Lower leg skin (tissue), 4 donors: ENCODE measurements around the gene KLF2. TPM values are rescaled to one million over a fixed set of nuclear protein-coding genes. Genes with fewer than 3 reads are reported as not detected.

Source experiments
- DNase-seq, 2 donors: peaks; one replicate each; pipeline ENCODE4 v3.0.0-alpha.2; 2019; ENCODE audit warnings: low spot score in 2 of 2
- H3K4me3 ChIP-seq: fragments of 200-600 bp; sonication (generic); 2 replicates; pipeline ENCODE4 v1.5.1; 2017; ENCODE audit warnings: mild to moderate bottlenecking, low read depth; ENCODE audit not compliant: poor library complexity, severe bottlenecking
- CTCF ChIP-seq, 3 donors: fragments of 450-650 bp; IDR thresholded peaks; one replicate each; pipeline ENCODE4 v1.5.1; 2016; ENCODE audit warnings: antibody characterized with exemption in 3 of 3, mild to moderate bottlenecking in 3 of 3, moderate library complexity in 2 of 3
- POLR2A ChIP-seq, 2 donors: fragments of 450-650 bp; IDR thresholded peaks; one replicate each; pipeline ENCODE4 v1.6.1; 2016 to 2017; ENCODE audit warnings: antibody characterized with exemption in 2 of 2, mild to moderate bottlenecking in 1 of 2, moderate library complexity in 1 of 2
- WGBS, 2 donors: methylation state at CpG; one replicate each; pipeline ENCODE4 v1.1.5; 2018; 5-methylcytosine and 5-hydroxymethylcytosine counted together
- intact Hi-C: fragments of 100-400 bp; cut with DNase I; formaldehyde crosslinking; loops from one replicate; pipeline ENCODE4 v1.15.0; 2023; ENCODE audit warnings: low total_unique reads
- total RNA-seq, 4 donors: library from RNA; depleted of rRNA; stranded (reverse); fragments of >200 nt; gene quantifications; one replicate each; pipeline ENCODE4 v1.1.0, GENCODE V29; 2016

Gene KLF2
- total RNA-seq, 4 donors from 2014 or later: 12.6 to 27.5 (median 19.9) TPM

- no peak for TF ChIP-seq CTCF (IDR thresholded peaks at IDR 0.05)
- no peak for TF ChIP-seq POLR2A (IDR thresholded peaks at IDR 0.05)
- intact Hi-C loops: no loop called here
- DNase-seq: peak; percentile 49 to 94
- WGBS, 2 donors: 61 to 62% methylated on average over 18 of the region's 18 CpGs
- H3K4me3 ChIP-seq: no peak overlapping the region
These were observed 46.9 kb downstream of the KLF2 start for GRCh38 chr19:16371540-16371986.

GRCh38 chr19:16372065-16372915 is 47.7 kb downstream of the KLF2 start:
- 82 to 85% methylated on average over 14 to 17 of the region's 17 CpGs for WGBS, 2 donors
- H3K4me3 ChIP-seq: no peak overlapping the region
- intact Hi-C loops: no loop called here
- no peak for DNase-seq
- TF ChIP-seq POLR2A (IDR thresholded peaks at IDR 0.05): no peak
- TF ChIP-seq CTCF (IDR thresholded peaks at IDR 0.05): no peak

- no peak for DNase-seq
- no peak overlapping the region for H3K4me3 ChIP-seq
- intact Hi-C loops: no loop called here
- TF ChIP-seq CTCF (IDR thresholded peaks at IDR 0.05): no peak
- no peak for TF ChIP-seq POLR2A (IDR thresholded peaks at IDR 0.05)
- WGBS, 2 donors: 86 to 92% methylated on average over 12 of the region's 12 CpGs
These were observed 48.5 kb downstream of the KLF2 start for GRCh38 chr19:16373079-16373478.

GRCh38 chr19:16373532-16373931 is 48.9 kb downstream of the KLF2 start:
- intact Hi-C loops: no loop called here
- no peak overlapping the region for H3K4me3 ChIP-seq
- 87 to 88% methylated on average over 12 of the region's 12 CpGs for WGBS, 2 donors
- TF ChIP-seq POLR2A (IDR thresholded peaks at IDR 0.05) (no peak), CTCF (IDR thresholded peaks at IDR 0.05) (no peak)
- DNase-seq: no peak

- 78 to 85% methylated on average over 8 of the region's 8 CpGs for WGBS, 2 donors
- DNase-seq: no peak
- H3K4me3 ChIP-seq: no peak overlapping the region
- intact Hi-C loops: no loop called here
- TF ChIP-seq POLR2A (IDR thresholded peaks at IDR 0.05) (no peak), CTCF (IDR thresholded peaks at IDR 0.05) (no peak)
These were observed 49.4 kb downstream of the KLF2 start for GRCh38 chr19:16373989-16374388.
